GM18511 (cell line): ENCODE results near the gene ANO8.
"Not testable (repeated sequence)": the region's sequence is repeated elsewhere in the genome, so short reads cannot be mapped to it uniquely, and the experiment has no call there.

ENCODE experiments used
- ATAC-seq: cut with Tn5 transposase; IDR thresholded peaks from one replicate; pipeline ENCODE4 v1.9.1; 2021; ENCODE audit warnings: mild to moderate bottlenecking, moderate library complexity; ENCODE audit not compliant: unreplicated experiment

ANO8 gene

GRCh38 chr19:17292301-17293074 lies 42.2 kb downstream of the ANO8 start:
- ATAC-seq, result peak; percentile 89

GRCh38 chr19:17289489-17289888 lies 45.2 kb downstream of the ANO8 start:
- ATAC-seq, result no peak

GRCh38 chr19:17286752-17287151 lies 47.9 kb downstream of the ANO8 start:
- no peak for ATAC-seq

GRCh38 chr19:17286263-17286662 lies 48.4 kb downstream of the ANO8 start:
- no peak for ATAC-seq

- no peak for ATAC-seq
Measured at GRCh38 chr19:17285415-17286135, 49.1 kb downstream of the ANO8 start.

- no peak for ATAC-seq
Measured at GRCh38 chr19:17283504-17283996, 51.1 kb downstream of the ANO8 start.

- ATAC-seq, result no peak
Measured at GRCh38 chr19:17282488-17283125, 52.0 kb downstream of the ANO8 start.

- ATAC-seq, result no peak
Measured at GRCh38 chr19:17281391-17282304, 53.0 kb downstream of the ANO8 start, which contains the start of gene ANKLE1. Gene ANKLE1, plus strand, starts transcription at chr19:17281901. Its CDS starts 20 bp downstream, at chr19:17281921.

- ATAC-seq, result no peak
Measured at GRCh38 chr19:17279436-17279835, 55.2 kb downstream of the ANO8 start.

GRCh38 chr19:17275441-17276175 lies 59.0 kb downstream of the ANO8 start:
- no peak for ATAC-seq

GRCh38 chr19:17274892-17275291 lies 59.8 kb downstream of the ANO8 start:
- not testable (repeated sequence) for ATAC-seq
